Keratinocyte (primary cell): ENCODE results near the gene SMDT1. TPM values are rescaled to one million over a fixed set of nuclear protein-coding genes. Genes with fewer than 3 reads are reported as not detected.

Source experiments
- DNase-seq: peaks from one replicate; pipeline ENCODE4 v3.0.0-alpha.2; 2011; ENCODE audit warnings: low read depth, missing footprints, low spot score
- FAIRE-seq: peaks from 2 replicates; lab custom pipeline; 2011; peaks lifted over from hg19 to GRCh38; lab: Jason Lieb, UNC
- H2AFZ ChIP-seq: 2 replicates; pipeline ENCODE4 v1.6.0; 2012; ENCODE audit warnings: low read length, control low read depth, inconsistent platforms; ENCODE audit not compliant: control insufficient read depth
- H3K27ac ChIP-seq: 2 replicates; pipeline ENCODE4 v1.5.1; 2011; ENCODE audit warnings: low read length; ENCODE audit not compliant: control insufficient read depth, insufficient read depth
- H3K27me3 ChIP-seq: 3 replicates; pipeline ENCODE4 v1.6.0; 2011; ENCODE audit warnings: low read length; ENCODE audit not compliant: control insufficient read depth, insufficient read depth; ENCODE audit errors: extremely low read depth
- H3K36me3 ChIP-seq, 2 experiments: 2 replicates in 1 of 2; 3 replicates in 1 of 2; pipeline ENCODE4 v1.5.1; 2011; ENCODE audit warnings: low read length in 2 of 2, mild to moderate bottlenecking in 1 of 2; ENCODE audit not compliant: control insufficient read depth in 2 of 2, insufficient read depth in 2 of 2; ENCODE audit errors: extremely low read depth in 1 of 2
- H3K4me1 ChIP-seq: 3 replicates; pipeline ENCODE4 v1.5.1; 2011; ENCODE audit warnings: low read length; ENCODE audit not compliant: control insufficient read depth, insufficient read depth; ENCODE audit errors: extremely low read depth
- H3K4me2 ChIP-seq: 3 replicates; pipeline ENCODE4 v1.6.0; 2011; ENCODE audit warnings: low read depth, low read length; ENCODE audit not compliant: control insufficient read depth, insufficient read depth; ENCODE audit errors: extremely low read depth
- H3K4me3 ChIP-seq, 3 experiments: fragments of 200-600 bp in 1 of 3; sonication (generic) in 1 of 3; 2 replicates in 2 of 3; 3 replicates in 1 of 3; pipeline ENCODE4 v1.5.1; 2011 to 2016; ENCODE audit warnings: low read length in 3 of 3, mild to moderate bottlenecking in 3 of 3, control low read depth in 2 of 3, inconsistent platforms in 1 of 3, low read depth in 1 of 3, mixed read lengths in 1 of 3, mixed run types in 1 of 3, moderate library complexity in 1 of 3; ENCODE audit not compliant: control insufficient read depth in 2 of 3, insufficient read depth in 2 of 3; ENCODE audit errors: extremely low read depth in 1 of 3
- H3K79me2 ChIP-seq: 2 replicates; pipeline ENCODE4 v1.6.0; 2012; ENCODE audit warnings: low read length; ENCODE audit not compliant: control insufficient read depth, insufficient read depth
- H3K9ac ChIP-seq: 3 replicates; pipeline ENCODE4 v1.6.0; 2011; ENCODE audit warnings: low read length; ENCODE audit not compliant: control insufficient read depth, insufficient read depth; ENCODE audit errors: extremely low read depth
- H3K9me1 ChIP-seq: 3 replicates; pipeline ENCODE4 v1.6.0; 2011; ENCODE audit warnings: low read length; ENCODE audit not compliant: control insufficient read depth, insufficient read depth; ENCODE audit errors: extremely low read depth
- H3K9me3 ChIP-seq: 2 replicates; pipeline ENCODE4 v1.5.1; 2012; ENCODE audit warnings: low read depth, low read length; ENCODE audit not compliant: control insufficient read depth
- H4K20me1 ChIP-seq: 3 replicates; pipeline ENCODE4 v1.6.0; 2011; ENCODE audit warnings: low read length; ENCODE audit not compliant: control insufficient read depth, insufficient read depth; ENCODE audit errors: extremely low read depth
- EZH2 ChIP-seq: IDR thresholded peaks from one replicate; pipeline ENCODE4 v1.6.1; 2012; ENCODE audit warnings: inconsistent platforms, mild to moderate bottlenecking, low read length, moderate library complexity
- dilution Hi-C: fragments of 300-500 bp; cut with MboI; formaldehyde crosslinking; loops from one replicate; pipeline ENCODE4 v1.7.0; 2020; ENCODE audit warnings: low sequenced_read_pairs; ENCODE audit not compliant: extremely low pct_ligation_motif_present
- polyA plus RNA-seq, 5 experiments: library from polyadenylated mRNA; depleted of rRNA in 3 of 5; stranded (reverse) in 3 of 5; stranded (forward) in 1 of 5; unstranded in 1 of 5; fragments of >200 nt; gene quantifications; 1 replicate in 1 of 5; 2 replicates in 3 of 5; 3 replicates in 1 of 5; pipeline versions ENCODE4 v1.2.1 to v1.2.3, GENCODE V29; 2011 to 2012; ENCODE audit warnings: missing spikeins in 2 of 5, low read depth in 1 of 5, low replicate concordance in 1 of 5
- TF ChIP-seq, protein P1 (sequence below), 3 experiments: IDR thresholded peaks in 1 of 3; conservative IDR thresholded peaks in 1 of 3; optimal IDR thresholded peaks in 1 of 3; 2 replicates in 2 of 3; 3 replicates in 1 of 3; pipeline versions ENCODE3 to v1.5.1; 2011; ENCODE audit warnings: low read length in 3 of 3, mild to moderate bottlenecking in 3 of 3, moderate library complexity in 2 of 3, control low read depth in 1 of 3, inconsistent platforms in 1 of 3; ENCODE audit not compliant: insufficient read depth in 2 of 3; ENCODE audit errors: extremely low read depth in 1 of 3

Gene SMDT1
- polyA plus RNA-seq, 1 donor (not counting 4 experiments of a cell fraction or from before 2014, with no cell fraction given) = 21.6 TPM

DNA sequence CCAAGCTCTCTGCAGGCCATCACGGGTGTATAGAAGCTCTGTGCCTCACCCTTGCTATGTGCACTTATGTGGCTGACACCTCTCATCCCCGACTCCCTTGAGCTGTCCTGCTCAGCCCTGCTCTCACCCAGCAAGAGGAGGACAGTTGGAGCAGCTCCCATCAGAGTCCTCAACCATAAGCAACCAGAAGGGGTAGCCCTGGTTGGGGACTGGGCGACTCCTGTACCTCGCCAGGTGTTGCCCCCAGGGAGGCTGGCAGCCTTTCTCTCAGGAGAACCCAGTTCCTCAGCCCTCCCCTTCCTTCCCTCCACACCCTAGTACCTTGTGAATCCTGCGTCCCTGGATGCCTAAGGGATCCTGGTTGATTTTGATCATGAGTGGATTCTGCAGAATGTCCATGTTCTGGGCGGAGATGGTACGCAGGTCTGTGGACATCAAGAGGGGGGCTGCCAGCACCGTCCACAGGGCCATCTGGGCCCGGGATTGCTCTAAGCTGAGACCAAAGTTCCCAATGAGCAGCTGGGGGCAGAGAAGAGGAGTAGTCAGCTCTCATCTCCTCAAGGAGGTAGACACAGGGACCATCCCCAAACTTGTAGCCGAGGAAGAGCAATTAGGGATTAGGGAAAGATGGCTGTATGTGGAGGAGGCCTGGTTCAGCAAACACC lies 16.9 kb upstream of the SMDT1 start:
- Histone ChIP-seq H3K9me3 (no peaks in the 10 kb centered on the region), H3K79me2 (no peaks in the 10 kb centered on the region), H3K9ac (no peak overlapping the region), H3K4me3 (no peak overlapping the region), H3K4me1 (no peaks in the 10 kb centered on the region), H3K4me2 (no peak overlapping the region), H3K27ac (no peak overlapping the region), H3K36me3 (peaks cover 17 to 31% of the 10 kb centered on the region in 2 experiments), H4K20me1 (no peaks in the 10 kb centered on the region), H3K27me3 (no peaks in the 10 kb centered on the region), H3K9me1 (no peaks in the 10 kb centered on the region), H2AFZ (no peak overlapping the region)
- DNase-seq (no peak), FAIRE-seq (no peak)
- TF ChIP-seq, protein P1, sequence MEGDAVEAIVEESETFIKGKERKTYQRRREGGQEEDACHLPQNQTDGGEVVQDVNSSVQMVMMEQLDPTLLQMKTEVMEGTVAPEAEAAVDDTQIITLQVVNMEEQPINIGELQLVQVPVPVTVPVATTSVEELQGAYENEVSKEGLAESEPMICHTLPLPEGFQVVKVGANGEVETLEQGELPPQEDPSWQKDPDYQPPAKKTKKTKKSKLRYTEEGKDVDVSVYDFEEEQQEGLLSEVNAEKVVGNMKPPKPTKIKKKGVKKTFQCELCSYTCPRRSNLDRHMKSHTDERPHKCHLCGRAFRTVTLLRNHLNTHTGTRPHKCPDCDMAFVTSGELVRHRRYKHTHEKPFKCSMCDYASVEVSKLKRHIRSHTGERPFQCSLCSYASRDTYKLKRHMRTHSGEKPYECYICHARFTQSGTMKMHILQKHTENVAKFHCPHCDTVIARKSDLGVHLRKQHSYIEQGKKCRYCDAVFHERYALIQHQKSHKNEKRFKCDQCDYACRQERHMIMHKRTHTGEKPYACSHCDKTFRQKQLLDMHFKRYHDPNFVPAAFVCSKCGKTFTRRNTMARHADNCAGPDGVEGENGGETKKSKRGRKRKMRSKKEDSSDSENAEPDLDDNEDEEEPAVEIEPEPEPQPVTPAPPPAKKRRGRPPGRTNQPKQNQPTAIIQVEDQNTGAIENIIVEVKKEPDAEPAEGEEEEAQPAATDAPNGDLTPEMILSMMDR (optimal IDR thresholded peaks at IDR 0.05 in 1 of 3, IDR thresholded peaks at IDR 0.05 in 1 of 3, conservative IDR thresholded peaks at IDR 0.05 in 1 of 3; ENCODE audit: extremely low read depth in 1 of 3, insufficient read depth in 2 of 3, low read length in 3 of 3) = no peak
- no peak for TF ChIP-seq EZH2
- dilution Hi-C loops = no loop called here

- Histone ChIP-seq H2AFZ (no peak overlapping the region), H3K9me3 (no peaks in the 10 kb centered on the region), H4K20me1 (no peaks in the 10 kb centered on the region), H3K27me3 (no peaks in the 10 kb centered on the region), H3K36me3 (peaks cover 17 to 31% of the 10 kb centered on the region in 2 experiments), H3K4me2 (no peak overlapping the region), H3K9ac (no peak overlapping the region), H3K79me2 (no peaks in the 10 kb centered on the region), H3K4me1 (peaks cover under 1% of the 10 kb centered on the region), H3K9me1 (no peaks in the 10 kb centered on the region), H3K4me3 (no peak overlapping the region), H3K27ac (no peak overlapping the region)
- dilution Hi-C loops = no loop called here
- FAIRE-seq (no peak), DNase-seq (no peak)
- TF ChIP-seq, protein P1 (optimal IDR thresholded peaks at IDR 0.05 in 1 of 3, IDR thresholded peaks at IDR 0.05 in 1 of 3, conservative IDR thresholded peaks at IDR 0.05 in 1 of 3; ENCODE audit: extremely low read depth in 1 of 3, insufficient read depth in 2 of 3, low read length in 3 of 3) = no peak
- no peak for TF ChIP-seq EZH2
Observed at GRCh38 chr22:42064629-42065028, 14.9 kb upstream of the SMDT1 start.
